GM18526 (cell line): ENCODE measurements around the gene FHIT.

Experiments used
- POLR2A ChIP-seq: IDR thresholded peaks from 3 replicates; pipeline ENCODE4 v1.6.1; 2011; ENCODE audit not compliant: insufficient read length; ENCODE audit errors: extremely low read depth

The FHIT gene

GRCh38 chr3:61186030-61186429, 65.2 kb downstream of the FHIT start:
- no peak for TF ChIP-seq POLR2A

GRCh38 chr3:61184956-61185355, 66.3 kb downstream of the FHIT start:
- no peak for TF ChIP-seq POLR2A

GRCh38 chr3:61182662-61183061, 68.6 kb downstream of the FHIT start:
- TF ChIP-seq POLR2A: no peak

GRCh38 chr3:61181874-61182273, 69.4 kb downstream of the FHIT start:
- TF ChIP-seq POLR2A: no peak

GRCh38 chr3:61180206-61180605, 71.0 kb downstream of the FHIT start:
- no peak for TF ChIP-seq POLR2A

- TF ChIP-seq POLR2A: no peak
Measured at GRCh38 chr3:61178167-61178566, 73.1 kb downstream of the FHIT start.

- no peak for TF ChIP-seq POLR2A
Measured at GRCh38 chr3:61177450-61177849, 73.8 kb downstream of the FHIT start.

- TF ChIP-seq POLR2A: no peak
Measured at GRCh38 chr3:61173676-61174075, 77.6 kb downstream of the FHIT start.

- TF ChIP-seq POLR2A: no peak
Measured at GRCh38 chr3:61172684-61173083, 78.6 kb downstream of the FHIT start.

GRCh38 chr3:61172203-61172602, 79.0 kb downstream of the FHIT start:
- no peak for TF ChIP-seq POLR2A

- TF ChIP-seq POLR2A: no peak
Measured at GRCh38 chr3:61169621-61170251, 81.5 kb downstream of the FHIT start.

GRCh38 chr3:61168286-61168685, 83.0 kb downstream of the FHIT start:
- TF ChIP-seq POLR2A: no peak

- TF ChIP-seq POLR2A: no peak
Measured at GRCh38 chr3:61162965-61163364, 88.3 kb downstream of the FHIT start.

GRCh38 chr3:61158667-61159066, 92.6 kb downstream of the FHIT start:
- TF ChIP-seq POLR2A: no peak

GRCh38 chr3:61158216-61158615, 93.0 kb downstream of the FHIT start:
- no peak for TF ChIP-seq POLR2A

- TF ChIP-seq POLR2A: no peak
Measured at GRCh38 chr3:61157414-61157813, 93.8 kb downstream of the FHIT start.

- no peak for TF ChIP-seq POLR2A
Measured at GRCh38 chr3:61155701-61156292, 95.5 kb downstream of the FHIT start.

GRCh38 chr3:61154457-61155198, 96.6 kb downstream of the FHIT start:
- no peak for TF ChIP-seq POLR2A
